Keratinocyte (primary cell): ENCODE measurements around the gene CCDC33. TPM values are rescaled to one million over a fixed set of nuclear protein-coding genes. Genes with fewer than 3 reads are reported as not detected.

ENCODE experiments used
- DNase-seq: peaks from one replicate; pipeline ENCODE4 v3.0.0-alpha.2; 2011; ENCODE audit warnings: low read depth, missing footprints, low spot score
- FAIRE-seq: peaks from 2 replicates; lab custom pipeline; 2011; peaks lifted over from hg19 to GRCh38; lab: Jason Lieb, UNC
- H2AFZ ChIP-seq: 2 replicates; pipeline ENCODE4 v1.6.0; 2012; ENCODE audit warnings: low read length, control low read depth, inconsistent platforms; ENCODE audit not compliant: control insufficient read depth
- H3K27ac ChIP-seq: 2 replicates; pipeline ENCODE4 v1.5.1; 2011; ENCODE audit warnings: low read length; ENCODE audit not compliant: control insufficient read depth, insufficient read depth
- H3K27me3 ChIP-seq: 3 replicates; pipeline ENCODE4 v1.6.0; 2011; ENCODE audit warnings: low read length; ENCODE audit not compliant: control insufficient read depth, insufficient read depth; ENCODE audit errors: extremely low read depth
- H3K36me3 ChIP-seq, 2 experiments: 2 replicates in 1 of 2; 3 replicates in 1 of 2; pipeline ENCODE4 v1.5.1; 2011; ENCODE audit warnings: low read length in 2 of 2, mild to moderate bottlenecking in 1 of 2; ENCODE audit not compliant: control insufficient read depth in 2 of 2, insufficient read depth in 2 of 2; ENCODE audit errors: extremely low read depth in 1 of 2
- H3K4me1 ChIP-seq: 3 replicates; pipeline ENCODE4 v1.5.1; 2011; ENCODE audit warnings: low read length; ENCODE audit not compliant: control insufficient read depth, insufficient read depth; ENCODE audit errors: extremely low read depth
- H3K4me2 ChIP-seq: 3 replicates; pipeline ENCODE4 v1.6.0; 2011; ENCODE audit warnings: low read depth, low read length; ENCODE audit not compliant: control insufficient read depth, insufficient read depth; ENCODE audit errors: extremely low read depth
- H3K4me3 ChIP-seq, 3 experiments: fragments of 200-600 bp in 1 of 3; sonication (generic) in 1 of 3; 2 replicates in 2 of 3; 3 replicates in 1 of 3; pipeline ENCODE4 v1.5.1; 2011 to 2016; ENCODE audit warnings: low read length in 3 of 3, mild to moderate bottlenecking in 3 of 3, control low read depth in 2 of 3, inconsistent platforms in 1 of 3, low read depth in 1 of 3, mixed read lengths in 1 of 3, mixed run types in 1 of 3, moderate library complexity in 1 of 3; ENCODE audit not compliant: control insufficient read depth in 2 of 3, insufficient read depth in 2 of 3; ENCODE audit errors: extremely low read depth in 1 of 3
- H3K79me2 ChIP-seq: 2 replicates; pipeline ENCODE4 v1.6.0; 2012; ENCODE audit warnings: low read length; ENCODE audit not compliant: control insufficient read depth, insufficient read depth
- H3K9ac ChIP-seq: 3 replicates; pipeline ENCODE4 v1.6.0; 2011; ENCODE audit warnings: low read length; ENCODE audit not compliant: control insufficient read depth, insufficient read depth; ENCODE audit errors: extremely low read depth
- H3K9me1 ChIP-seq: 3 replicates; pipeline ENCODE4 v1.6.0; 2011; ENCODE audit warnings: low read length; ENCODE audit not compliant: control insufficient read depth, insufficient read depth; ENCODE audit errors: extremely low read depth
- H3K9me3 ChIP-seq: 2 replicates; pipeline ENCODE4 v1.5.1; 2012; ENCODE audit warnings: low read depth, low read length; ENCODE audit not compliant: control insufficient read depth
- H4K20me1 ChIP-seq: 3 replicates; pipeline ENCODE4 v1.6.0; 2011; ENCODE audit warnings: low read length; ENCODE audit not compliant: control insufficient read depth, insufficient read depth; ENCODE audit errors: extremely low read depth
- EZH2 ChIP-seq: IDR thresholded peaks from one replicate; pipeline ENCODE4 v1.6.1; 2012; ENCODE audit warnings: inconsistent platforms, mild to moderate bottlenecking, low read length, moderate library complexity
- dilution Hi-C: fragments of 300-500 bp; cut with MboI; formaldehyde crosslinking; loops from one replicate; pipeline ENCODE4 v1.7.0; 2020; ENCODE audit warnings: low sequenced_read_pairs; ENCODE audit not compliant: extremely low pct_ligation_motif_present
- polyA plus RNA-seq, 5 experiments: library from polyadenylated mRNA; depleted of rRNA in 3 of 5; stranded (reverse) in 3 of 5; stranded (forward) in 1 of 5; unstranded in 1 of 5; fragments of >200 nt; gene quantifications; 1 replicate in 1 of 5; 2 replicates in 3 of 5; 3 replicates in 1 of 5; pipeline versions ENCODE4 v1.2.1 to v1.2.3, GENCODE V29; 2011 to 2012; ENCODE audit warnings: missing spikeins in 2 of 5, low read depth in 1 of 5, low replicate concordance in 1 of 5
- TF ChIP-seq, protein P1 (sequence below), 3 experiments: IDR thresholded peaks in 1 of 3; conservative IDR thresholded peaks in 1 of 3; optimal IDR thresholded peaks in 1 of 3; 2 replicates in 2 of 3; 3 replicates in 1 of 3; pipeline versions ENCODE3 to v1.5.1; 2011; ENCODE audit warnings: low read length in 3 of 3, mild to moderate bottlenecking in 3 of 3, moderate library complexity in 2 of 3, control low read depth in 1 of 3, inconsistent platforms in 1 of 3; ENCODE audit not compliant: insufficient read depth in 2 of 3; ENCODE audit errors: extremely low read depth in 1 of 3

Gene CCDC33
- polyA plus RNA-seq, 1 donor (not counting 4 experiments of a cell fraction or from before 2014, with no cell fraction given): not detected

DNA sequence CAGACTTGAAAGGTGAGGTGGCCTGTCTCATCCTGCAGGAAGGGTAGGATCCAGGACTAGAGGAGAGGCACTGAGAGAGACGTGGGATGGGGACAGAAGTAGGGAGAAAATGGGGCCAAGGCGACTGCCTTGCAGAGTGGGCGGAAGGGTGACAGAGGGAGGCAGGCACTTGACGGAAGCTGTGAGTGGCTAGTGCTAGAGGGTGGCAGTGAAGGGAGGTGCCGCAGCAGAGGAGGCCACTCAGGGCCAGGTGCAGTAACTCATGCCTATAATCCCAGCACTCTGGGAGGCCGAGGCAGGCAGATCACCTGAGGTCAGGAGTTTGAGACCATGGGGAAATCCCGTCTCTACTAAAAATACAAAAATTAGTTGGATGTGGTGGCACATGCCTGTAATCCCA lies 7.3 kb downstream of the CCDC33 start:
- Histone ChIP-seq H3K9me3 (no peaks in the 10 kb centered on the region), H3K9me1 (no peaks in the 10 kb centered on the region), H3K4me3 (no peak overlapping the region), H3K9ac (no peak overlapping the region), H3K79me2 (no peaks in the 10 kb centered on the region), H4K20me1 (no peaks in the 10 kb centered on the region), H3K27ac (no peak overlapping the region), H2AFZ (no peak overlapping the region), H3K4me2 (no peak overlapping the region), H3K36me3 (no peaks in the 10 kb centered on the region), H3K27me3 (peaks cover 23% of the 10 kb centered on the region), H3K4me1 (peaks cover 15% of the 10 kb centered on the region)
- TF ChIP-seq, protein P1, sequence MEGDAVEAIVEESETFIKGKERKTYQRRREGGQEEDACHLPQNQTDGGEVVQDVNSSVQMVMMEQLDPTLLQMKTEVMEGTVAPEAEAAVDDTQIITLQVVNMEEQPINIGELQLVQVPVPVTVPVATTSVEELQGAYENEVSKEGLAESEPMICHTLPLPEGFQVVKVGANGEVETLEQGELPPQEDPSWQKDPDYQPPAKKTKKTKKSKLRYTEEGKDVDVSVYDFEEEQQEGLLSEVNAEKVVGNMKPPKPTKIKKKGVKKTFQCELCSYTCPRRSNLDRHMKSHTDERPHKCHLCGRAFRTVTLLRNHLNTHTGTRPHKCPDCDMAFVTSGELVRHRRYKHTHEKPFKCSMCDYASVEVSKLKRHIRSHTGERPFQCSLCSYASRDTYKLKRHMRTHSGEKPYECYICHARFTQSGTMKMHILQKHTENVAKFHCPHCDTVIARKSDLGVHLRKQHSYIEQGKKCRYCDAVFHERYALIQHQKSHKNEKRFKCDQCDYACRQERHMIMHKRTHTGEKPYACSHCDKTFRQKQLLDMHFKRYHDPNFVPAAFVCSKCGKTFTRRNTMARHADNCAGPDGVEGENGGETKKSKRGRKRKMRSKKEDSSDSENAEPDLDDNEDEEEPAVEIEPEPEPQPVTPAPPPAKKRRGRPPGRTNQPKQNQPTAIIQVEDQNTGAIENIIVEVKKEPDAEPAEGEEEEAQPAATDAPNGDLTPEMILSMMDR (optimal IDR thresholded peaks at IDR 0.05 in 1 of 3, IDR thresholded peaks at IDR 0.05 in 1 of 3, conservative IDR thresholded peaks at IDR 0.05 in 1 of 3; ENCODE audit: extremely low read depth in 1 of 3, insufficient read depth in 2 of 3, low read length in 3 of 3): no peak
- TF ChIP-seq EZH2: no peak
- dilution Hi-C loops: no loop called here
- DNase-seq (no peak), FAIRE-seq (no peak)

DNA sequence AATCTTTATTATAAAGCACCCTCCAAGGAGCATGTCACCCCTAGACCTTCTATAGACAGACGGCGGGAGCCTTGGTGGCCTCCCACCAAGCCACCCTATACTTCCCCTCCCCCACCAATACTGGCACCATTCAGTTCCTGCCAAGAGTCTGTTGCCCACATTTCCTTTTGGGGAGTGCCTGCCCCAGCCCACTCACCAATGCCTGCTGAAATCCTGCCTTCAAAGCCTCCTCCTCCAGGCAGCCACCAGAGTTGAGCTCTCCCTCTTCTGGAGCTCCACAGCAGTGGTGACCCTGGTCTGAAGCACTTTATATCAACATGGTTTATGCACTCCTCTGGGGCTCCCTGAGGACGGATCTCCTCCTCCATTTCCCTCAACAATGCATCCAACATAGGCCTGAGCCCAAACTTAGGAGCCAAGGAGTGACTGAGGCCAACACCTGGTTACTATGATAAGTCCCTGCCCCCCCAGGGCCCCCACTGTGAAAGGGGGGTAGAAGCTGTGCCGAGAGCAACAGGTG lies 8.8 kb downstream of the CCDC33 start:
- H3K4me2 ChIP-seq: no peak overlapping the region
- no peaks in the 10 kb centered on the region for H3K79me2 ChIP-seq
- FAIRE-seq: no peak
- no peak overlapping the region for H3K4me3 ChIP-seq
- H4K20me1 ChIP-seq: no peaks in the 10 kb centered on the region
- H3K27me3 ChIP-seq: peaks cover 18% of the 10 kb centered on the region
- no peak overlapping the region for H2AFZ ChIP-seq
- no peaks in the 10 kb centered on the region for H3K36me3 ChIP-seq
- no peaks in the 10 kb centered on the region for H3K9me3 ChIP-seq
- no peak for DNase-seq
- TF ChIP-seq, protein P1 (optimal IDR thresholded peaks at IDR 0.05 in 1 of 3, IDR thresholded peaks at IDR 0.05 in 1 of 3, conservative IDR thresholded peaks at IDR 0.05 in 1 of 3; ENCODE audit: extremely low read depth in 1 of 3, insufficient read depth in 2 of 3, low read length in 3 of 3): no peak
- TF ChIP-seq EZH2: no peak
- H3K27ac ChIP-seq: no peak overlapping the region
- no peak overlapping the region for H3K9ac ChIP-seq
- H3K4me1 ChIP-seq: peaks cover 11% of the 10 kb centered on the region
- H3K9me1 ChIP-seq: no peaks in the 10 kb centered on the region
- dilution Hi-C loops: no loop called here
